Activated CD8-positive, alpha-beta memory T cell treated with anti-CD3 and anti-CD28 coated beads for 4 hours (primary cell): ENCODE results near the gene ERGIC3.
A peak's percentile ranks its signal among the peaks of the same experiment; 100 is the strongest.

Experiments
- DNase-seq, 2 donors: peaks; one replicate each; pipeline ENCODE4 v3.0.0-alpha.2; 2020; ENCODE audit warnings: low read depth in 2 of 2

The ERGIC3 gene

GRCh38 chr20:35541783-35542662 lies at the start of gene ERGIC3:
ERGIC3 (plus strand) TSS chr20:35542078; CDS start chr20:35542098, 20 bp downstream.
- DNase-seq: peak; percentile 92 to 93

- no peak for DNase-seq
Measured at GRCh38 chr20:35492352-35492751, 49.5 kb upstream of the ERGIC3 start.

DNA sequence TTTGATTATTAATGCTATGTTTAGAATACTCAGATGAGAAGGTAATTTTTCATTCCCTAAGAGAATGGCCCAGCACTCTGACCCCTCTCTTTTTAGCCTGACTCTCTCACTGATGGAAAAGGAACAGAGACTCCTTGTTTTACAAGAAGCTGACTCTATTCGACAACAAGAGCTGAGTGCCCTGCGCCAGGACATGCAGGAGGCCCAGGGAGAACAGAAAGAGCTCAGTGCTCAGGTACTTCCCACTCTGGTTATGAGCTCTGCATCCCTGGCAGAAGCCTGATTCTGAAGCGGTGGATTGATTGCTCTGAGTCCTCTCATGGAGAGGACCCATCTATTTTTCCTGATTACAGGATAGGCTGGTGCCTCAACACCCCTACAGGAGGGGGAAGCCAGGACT lies 45.4 kb upstream of the ERGIC3 start:
- DNase-seq: no peak

DNA sequence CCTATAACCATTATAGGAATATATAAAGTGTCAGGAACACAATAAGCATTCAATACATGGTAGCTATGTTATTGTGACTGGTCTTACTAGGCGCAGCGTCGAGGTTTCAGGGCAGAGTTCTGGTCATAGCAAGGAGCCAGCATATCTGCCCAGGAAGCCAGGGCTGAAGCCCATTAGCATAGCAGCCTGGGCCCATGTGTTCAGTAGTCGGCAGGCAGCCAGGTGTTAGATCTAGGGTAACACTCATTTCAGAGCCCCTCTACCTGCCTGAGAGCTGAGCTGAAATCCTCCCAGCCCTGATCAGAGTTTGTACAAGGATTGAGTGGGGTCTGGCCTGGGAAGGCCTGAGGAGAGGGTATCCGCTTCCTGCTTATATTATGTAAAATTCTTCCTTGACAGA lies 44.6 kb upstream of the ERGIC3 start:
- DNase-seq: no peak

DNA sequence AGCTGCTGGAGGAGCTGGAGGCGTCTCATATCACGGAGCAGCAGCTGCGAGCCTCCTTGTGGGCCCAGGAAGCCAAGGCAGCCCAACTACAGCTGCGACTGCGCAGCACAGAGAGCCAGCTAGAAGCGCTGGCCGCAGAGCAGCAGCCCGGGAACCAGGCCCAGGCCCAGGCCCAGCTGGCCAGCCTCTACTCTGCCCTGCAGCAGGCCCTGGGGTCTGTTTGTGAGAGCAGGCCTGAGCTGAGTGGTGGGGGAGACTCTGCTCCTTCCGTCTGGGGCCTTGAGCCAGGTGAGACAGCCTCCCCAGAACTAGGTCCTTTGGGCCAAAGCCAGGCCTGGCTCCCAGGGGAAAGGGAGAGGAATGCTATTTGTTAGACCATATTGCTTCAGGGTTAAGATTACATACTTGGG lies 44.1 kb upstream of the ERGIC3 start:
- DNase-seq: no peak

DNA sequence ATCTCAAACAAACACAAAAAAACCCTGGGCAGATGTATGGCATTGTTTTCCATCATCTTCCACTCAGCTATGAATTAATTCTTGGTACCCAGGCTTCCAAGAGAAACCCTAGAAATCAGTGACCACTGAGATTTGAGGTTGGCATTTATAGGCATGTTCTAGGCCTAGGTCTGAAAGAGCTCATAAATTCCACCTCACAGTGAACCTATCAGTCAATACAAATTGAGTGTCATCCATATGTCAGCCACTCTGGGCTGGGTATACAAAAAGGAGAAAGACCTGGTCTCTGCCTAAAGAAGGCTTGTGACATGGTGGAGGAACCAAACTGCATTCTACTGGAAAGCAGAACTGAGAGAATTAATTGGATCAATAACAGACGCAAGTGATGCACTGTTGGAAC lies 42.6 kb upstream of the ERGIC3 start:
- no peak for DNase-seq

DNA sequence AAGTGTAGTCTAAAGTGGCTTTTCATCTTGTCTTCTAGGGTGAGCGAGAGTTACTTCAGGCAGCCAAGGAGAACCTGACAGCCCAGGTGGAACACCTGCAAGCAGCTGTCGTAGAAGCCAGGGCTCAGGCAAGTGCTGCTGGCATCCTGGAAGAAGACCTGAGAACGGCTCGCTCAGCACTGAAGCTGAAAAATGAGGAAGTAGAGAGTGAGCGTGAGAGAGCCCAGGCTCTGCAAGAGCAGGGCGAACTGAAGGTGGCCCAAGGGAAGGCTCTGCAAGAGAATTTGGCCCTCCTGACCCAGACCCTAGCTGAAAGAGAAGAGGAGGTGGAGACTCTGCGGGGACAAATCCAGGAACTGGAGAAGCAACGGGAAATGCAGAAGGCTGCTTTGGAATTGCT lies 39.5 kb upstream of the ERGIC3 start:
- DNase-seq: no peak

DNA sequence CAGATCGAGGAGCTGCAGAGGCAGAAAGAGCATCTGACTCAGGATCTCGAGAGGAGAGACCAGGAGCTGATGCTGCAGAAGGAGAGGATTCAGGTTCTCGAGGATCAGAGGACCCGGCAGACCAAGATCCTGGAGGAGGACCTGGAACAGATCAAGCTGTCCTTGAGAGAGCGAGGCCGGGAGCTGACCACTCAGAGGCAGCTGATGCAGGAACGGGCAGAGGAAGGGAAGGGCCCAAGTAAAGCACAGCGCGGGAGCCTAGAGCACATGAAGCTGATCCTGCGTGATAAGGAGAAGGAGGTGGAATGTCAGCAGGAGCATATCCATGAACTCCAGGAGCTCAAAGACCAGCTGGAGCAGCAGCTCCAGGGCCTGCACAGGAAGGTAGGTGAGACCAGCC lies 38.6 kb upstream of the ERGIC3 start:
- no peak for DNase-seq

- no peak for DNase-seq
Measured at GRCh38 chr20:35503841-35504561, 37.9 kb upstream of the ERGIC3 start.

- DNase-seq: no peak
Measured at GRCh38 chr20:35504751-35505150, 37.1 kb upstream of the ERGIC3 start.

GRCh38 chr20:35506179-35506578 lies 35.7 kb upstream of the ERGIC3 start:
- no peak for DNase-seq

- no peak for DNase-seq
Measured at GRCh38 chr20:35506872-35507638, 34.8 kb upstream of the ERGIC3 start.

GRCh38 chr20:35508493-35509218 lies 33.2 kb upstream of the ERGIC3 start:
- DNase-seq: no peak

DNA sequence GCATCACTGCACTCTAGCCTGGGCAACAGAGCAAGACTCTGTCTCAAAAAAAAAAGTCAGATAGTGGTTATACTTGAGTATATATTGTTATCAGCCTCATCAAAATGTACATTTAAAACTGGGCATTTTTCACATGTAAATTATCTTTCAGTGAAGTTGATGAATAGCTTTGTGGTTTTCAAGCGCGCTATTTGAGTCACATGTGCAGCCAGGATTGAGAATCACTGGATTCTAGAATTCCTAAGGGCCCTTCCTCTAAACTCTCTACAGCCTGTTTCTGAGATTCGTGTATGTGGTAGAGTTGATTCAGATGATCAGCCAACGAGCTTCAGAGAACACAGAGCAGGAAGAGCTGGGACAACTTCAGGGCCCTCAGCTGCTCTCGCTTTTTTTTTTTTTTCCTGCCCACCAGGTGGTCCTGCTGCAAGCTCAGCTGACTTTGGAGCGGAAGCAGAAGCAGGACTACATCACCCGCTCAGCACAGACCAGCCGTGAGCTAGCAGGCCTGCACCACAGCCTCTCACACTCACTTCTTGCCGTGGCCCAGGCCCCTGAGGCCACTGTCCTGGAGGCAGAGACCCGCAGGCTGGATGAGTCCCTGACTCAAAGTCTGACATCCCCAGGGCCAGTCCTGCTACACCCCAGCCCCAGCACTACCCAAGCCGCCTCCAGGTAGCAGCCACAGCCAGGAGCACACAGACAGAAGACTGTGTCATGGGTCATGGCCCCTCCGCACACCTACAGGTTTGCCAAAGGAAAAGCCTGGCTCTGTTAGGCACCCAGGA lies 30.7 kb upstream of the ERGIC3 start:
- DNase-seq: no peak

DNA sequence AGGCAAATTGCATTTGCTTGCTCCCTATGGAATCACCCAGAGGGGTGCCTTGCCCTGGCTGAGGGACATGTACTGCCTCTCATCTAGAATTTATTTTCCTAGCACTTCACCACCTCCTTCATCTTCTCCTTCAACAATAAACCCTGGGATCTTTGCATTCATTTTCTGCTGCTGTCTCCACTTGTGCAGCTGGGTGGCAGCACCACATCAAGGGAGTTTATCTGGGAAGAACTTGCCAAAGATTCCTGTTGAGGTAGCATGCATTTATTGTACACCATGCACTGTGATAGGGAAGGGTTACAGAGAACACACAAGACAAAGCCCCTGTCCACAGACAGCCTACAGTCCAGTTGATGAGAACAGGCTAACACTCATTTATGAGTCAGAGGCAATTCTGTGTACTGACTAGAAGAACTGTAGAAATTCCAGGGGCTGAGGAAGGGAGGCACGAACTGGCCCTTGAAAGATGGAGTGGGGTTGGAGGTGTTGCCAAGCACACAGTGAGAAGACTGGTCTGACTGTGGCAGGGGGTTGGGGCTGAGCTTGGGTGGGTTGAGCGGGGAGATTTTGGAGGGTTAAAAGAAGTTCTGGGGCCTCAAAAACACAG lies 30.0 kb upstream of the ERGIC3 start:
- no peak for DNase-seq

GRCh38 chr20:35514371-35514932 lies 27.4 kb upstream of the ERGIC3 start:
- DNase-seq: no peak

GRCh38 chr20:35515341-35515740 lies 26.5 kb upstream of the ERGIC3 start:
- DNase-seq: no peak

- no peak for DNase-seq
Measured at GRCh38 chr20:35515949-35516645, 25.8 kb upstream of the ERGIC3 start.

- no peak for DNase-seq
Measured at GRCh38 chr20:35517125-35517524, 24.8 kb upstream of the ERGIC3 start.
